ENCODE results near the gene EML4.

DNA sequence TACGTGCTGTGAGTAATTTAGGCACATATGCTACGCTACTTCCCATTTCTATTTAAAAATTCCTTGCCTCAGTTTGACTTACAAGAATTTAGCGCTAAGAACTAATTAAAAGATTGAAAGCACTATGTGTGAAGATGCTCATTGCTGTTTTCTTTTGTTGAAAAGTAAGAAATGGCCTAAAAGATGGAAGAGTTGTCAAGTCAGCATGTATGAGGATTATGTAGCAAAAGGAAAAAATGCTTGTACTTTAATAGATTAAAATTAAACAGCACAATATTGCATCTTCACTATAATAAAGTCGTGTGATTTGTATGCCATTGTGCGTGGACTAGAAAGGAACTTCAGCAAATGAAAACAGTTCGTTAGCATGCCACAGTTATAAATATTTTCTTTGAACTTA is 114.9 kb downstream of the EML4 start:
- TF ChIP-seq POLR2A (IDR thresholded peaks at IDR 0.05; ENCODE audit: low read length) (no peak), GATA1 (IDR thresholded peaks at IDR 0.05; ENCODE audit: low read depth, low read length) (no peak)
